Esophagus muscularis mucosa (tissue), 4 donors: ENCODE measurements around the gene MRPL50. TPM values are rescaled to one million over a fixed set of nuclear protein-coding genes. Genes with fewer than 3 reads are reported as not detected.

ENCODE experiments used
- DNase-seq: peaks from one replicate; pipeline ENCODE4 v3.0.0-alpha.2; 2017; ENCODE audit errors: extremely low spot score
- H3K27ac ChIP-seq, 4 donors: fragments of 200-600 bp; sonication (generic); replicated peaks in 1 of 4; 1 replicate in 3 of 4; 2 replicates in 1 of 4; pipeline ENCODE4 v1.5.1; 2016 to 2019; ENCODE audit warnings: mild to moderate bottlenecking in 1 of 4
- H3K27me3 ChIP-seq, 4 donors: fragments of 200-600 bp; sonication (generic); one replicate each; pipeline versions ENCODE4 v1.5.1 to v1.6.0; 2016 to 2019
- H3K36me3 ChIP-seq, 4 donors: fragments of 200-600 bp; sonication (generic); one replicate each; pipeline ENCODE4 v1.5.1; 2016 to 2019
- H3K4me1 ChIP-seq, 4 donors: fragments of 200-600 bp; sonication (generic); one replicate each; pipeline ENCODE4 v1.5.1; 2016 to 2019
- H3K4me3 ChIP-seq, 4 donors: fragments of 200-600 bp; sonication (generic); 1 replicate in 2 of 4; 2 replicates in 2 of 4; pipeline ENCODE4 v1.5.1; 2016 to 2019; ENCODE audit warnings: mild to moderate bottlenecking in 4 of 4, moderate library complexity in 1 of 4
- H3K9me3 ChIP-seq, 4 donors: fragments of 200-600 bp; sonication (generic); 1 replicate in 3 of 4; 2 replicates in 1 of 4; pipeline ENCODE4 v1.5.1; 2016 to 2019
- EP300 ChIP-seq: sonication (generic); formaldehyde crosslinking; IDR thresholded peaks from one replicate; pipeline ENCODE4 v1.6.1; 2017; ENCODE audit warnings: antibody characterized with exemption
- POLR2A ChIP-seq: fragments of 450-650 bp; IDR thresholded peaks from one replicate; pipeline ENCODE4 v1.6.1; 2017; ENCODE audit warnings: antibody characterized with exemption, moderate library complexity, mild to moderate bottlenecking, low read depth
- POLR2AphosphoS5 ChIP-seq, 2 donors: sonication (generic); formaldehyde crosslinking; IDR thresholded peaks; one replicate each; pipeline ENCODE4 v1.6.1; 2017; ENCODE audit warnings: antibody characterized with exemption in 2 of 2
- WGBS: methylation state at CpG from one replicate; pipeline ENCODE4 v1.1.5; 2018; 5-methylcytosine and 5-hydroxymethylcytosine counted together
- intact Hi-C: fragments of 100-400 bp; cut with DNase I; formaldehyde crosslinking; loops from one replicate; pipeline ENCODE4 v1.15.1; 2023
- total RNA-seq, 4 donors: library from RNA; depleted of rRNA; stranded (reverse); fragments of >200 nt; gene quantifications; one replicate each; pipeline versions ENCODE4 v1.1.0 to v1.2.1, GENCODE V29; 2016
- TF ChIP-seq, protein P1 (sequence below), 3 experiments: fragments of 200-600 bp in 2 of 3; fragments of 450-650 bp in 1 of 3; sonication (generic) in 2 of 3; IDR thresholded peaks; one replicate each; pipeline ENCODE4 v1.5.1; 2017 to 2019; ENCODE audit warnings: antibody characterized with exemption in 3 of 3, mild to moderate bottlenecking in 2 of 3, moderate library complexity in 1 of 3

Gene MRPL50
- total RNA-seq, 4 donors from 2014 or later: 8.3 to 12.9 (median 10.4) TPM

DNA sequence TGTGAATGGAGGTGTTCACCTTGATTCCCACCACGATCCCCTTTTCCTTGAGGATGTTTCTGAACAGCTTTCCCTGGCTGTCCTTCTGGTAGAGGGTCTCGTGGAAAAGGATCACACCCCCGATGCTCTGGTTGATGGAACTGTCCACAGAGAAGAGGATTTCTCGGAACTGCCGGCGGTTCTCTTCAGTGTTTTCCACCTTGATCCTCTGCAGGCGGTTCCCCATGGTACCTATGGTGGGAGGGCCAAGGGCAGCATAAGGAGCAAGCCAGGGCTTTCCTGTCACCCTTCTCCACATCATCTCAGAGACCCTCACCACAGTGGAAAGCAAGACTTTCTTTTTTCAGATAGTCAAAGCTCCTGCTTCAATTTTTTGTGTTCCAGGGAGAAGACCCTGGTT lies 31.3 kb upstream of the MRPL50 start:
- no peak for DNase-seq
- H3K27ac ChIP-seq: no peak overlapping the region
- WGBS: 93% methylated on average over 6 of the region's 7 CpGs
- no peaks in the 10 kb centered on the region for H3K36me3 ChIP-seq
- intact Hi-C loops: no loop called here
- H3K4me1 ChIP-seq: no peaks in the 10 kb centered on the region
- TF ChIP-seq POLR2A (no peak), EP300 (no peak), POLR2AphosphoS5 (IDR thresholded peaks at IDR 0.05) (no peak)
- TF ChIP-seq, protein P1, sequence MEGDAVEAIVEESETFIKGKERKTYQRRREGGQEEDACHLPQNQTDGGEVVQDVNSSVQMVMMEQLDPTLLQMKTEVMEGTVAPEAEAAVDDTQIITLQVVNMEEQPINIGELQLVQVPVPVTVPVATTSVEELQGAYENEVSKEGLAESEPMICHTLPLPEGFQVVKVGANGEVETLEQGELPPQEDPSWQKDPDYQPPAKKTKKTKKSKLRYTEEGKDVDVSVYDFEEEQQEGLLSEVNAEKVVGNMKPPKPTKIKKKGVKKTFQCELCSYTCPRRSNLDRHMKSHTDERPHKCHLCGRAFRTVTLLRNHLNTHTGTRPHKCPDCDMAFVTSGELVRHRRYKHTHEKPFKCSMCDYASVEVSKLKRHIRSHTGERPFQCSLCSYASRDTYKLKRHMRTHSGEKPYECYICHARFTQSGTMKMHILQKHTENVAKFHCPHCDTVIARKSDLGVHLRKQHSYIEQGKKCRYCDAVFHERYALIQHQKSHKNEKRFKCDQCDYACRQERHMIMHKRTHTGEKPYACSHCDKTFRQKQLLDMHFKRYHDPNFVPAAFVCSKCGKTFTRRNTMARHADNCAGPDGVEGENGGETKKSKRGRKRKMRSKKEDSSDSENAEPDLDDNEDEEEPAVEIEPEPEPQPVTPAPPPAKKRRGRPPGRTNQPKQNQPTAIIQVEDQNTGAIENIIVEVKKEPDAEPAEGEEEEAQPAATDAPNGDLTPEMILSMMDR (IDR thresholded peaks at IDR 0.05): no peak
- no peak overlapping the region for H3K4me3 ChIP-seq
- no peaks in the 10 kb centered on the region for H3K9me3 ChIP-seq
- no peaks in the 10 kb centered on the region for H3K27me3 ChIP-seq

DNA sequence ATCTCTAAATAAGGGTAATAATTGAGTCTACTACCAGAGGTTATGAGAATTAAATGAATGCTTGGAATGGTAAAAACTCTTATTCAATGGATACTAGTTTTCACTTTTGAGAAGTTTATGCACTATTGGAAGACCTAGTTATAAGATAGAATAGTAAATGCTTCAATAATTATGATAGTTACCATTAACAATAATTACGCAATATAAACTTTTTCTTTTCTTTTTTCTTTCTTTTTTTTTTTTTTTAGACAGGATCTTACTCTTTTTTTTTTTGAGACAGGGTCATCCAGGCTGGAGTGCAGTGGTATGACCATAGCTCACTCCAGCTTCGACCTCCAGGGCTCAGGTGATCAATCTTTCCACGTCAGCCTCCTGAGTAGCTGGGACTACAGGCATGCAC lies 30.5 kb upstream of the MRPL50 start:
- Histone ChIP-seq H3K36me3 (no peaks in the 10 kb centered on the region), H3K27me3 (no peaks in the 10 kb centered on the region), H3K27ac (no peak overlapping the region), H3K9me3 (no peaks in the 10 kb centered on the region), H3K4me1 (no peaks in the 10 kb centered on the region), H3K4me3 (no peak overlapping the region)
- no peak for DNase-seq
- intact Hi-C loops: no loop called here
- no peak for TF ChIP-seq EP300
- TF ChIP-seq POLR2A: no peak
- TF ChIP-seq, protein P1 (IDR thresholded peaks at IDR 0.05): no peak
- TF ChIP-seq POLR2AphosphoS5 (IDR thresholded peaks at IDR 0.05): no peak
- 52% methylated on average over 3 of the region's 3 CpGs for WGBS

DNA sequence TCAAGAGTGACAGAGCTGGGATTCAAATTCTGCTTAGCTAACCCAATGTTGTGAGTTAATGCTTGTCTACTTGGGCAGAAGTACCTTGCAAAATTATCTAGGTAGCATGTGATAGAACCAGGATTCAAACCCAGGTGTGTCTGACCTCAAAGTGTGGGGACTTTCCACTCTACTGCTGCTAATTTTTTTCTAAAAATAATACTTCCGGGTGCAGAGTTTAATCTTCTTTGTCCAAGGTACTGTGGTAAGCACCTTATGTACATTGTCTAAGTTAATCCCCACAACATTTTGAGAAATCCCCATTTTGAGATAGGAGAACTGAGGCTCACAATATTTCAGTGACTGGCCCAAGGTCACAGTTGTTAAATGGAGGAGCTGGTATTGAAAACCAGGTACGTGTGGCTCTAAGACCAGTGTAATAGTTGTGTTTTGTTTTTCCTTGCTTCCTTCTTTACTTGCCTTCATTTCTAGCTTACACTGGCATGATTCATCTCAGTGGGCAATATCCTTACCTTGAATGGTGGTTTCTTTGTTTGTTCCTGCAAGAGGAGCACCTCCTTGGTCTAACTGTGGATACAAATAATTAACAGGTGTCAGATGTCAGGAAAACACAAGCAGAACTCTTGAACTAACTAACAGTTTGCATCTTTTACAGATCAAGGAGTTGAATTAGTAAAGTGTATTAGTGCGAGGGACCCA lies 29.7 kb upstream of the MRPL50 start:
- TF ChIP-seq, protein P1 (IDR thresholded peaks at IDR 0.05): no peak
- TF ChIP-seq POLR2AphosphoS5 (IDR thresholded peaks at IDR 0.05) (no peak), POLR2A (no peak), EP300 (no peak)
- Histone ChIP-seq H3K4me1 (no peaks in the 10 kb centered on the region), H3K9me3 (no peaks in the 10 kb centered on the region), H3K27me3 (no peaks in the 10 kb centered on the region), H3K4me3 (no peak overlapping the region), H3K27ac (no peak overlapping the region), H3K36me3 (no peaks in the 10 kb centered on the region)
- no peak for DNase-seq
- 87% methylated on average over 3 of the region's 3 CpGs for WGBS
- intact Hi-C loops: no loop called here

DNA sequence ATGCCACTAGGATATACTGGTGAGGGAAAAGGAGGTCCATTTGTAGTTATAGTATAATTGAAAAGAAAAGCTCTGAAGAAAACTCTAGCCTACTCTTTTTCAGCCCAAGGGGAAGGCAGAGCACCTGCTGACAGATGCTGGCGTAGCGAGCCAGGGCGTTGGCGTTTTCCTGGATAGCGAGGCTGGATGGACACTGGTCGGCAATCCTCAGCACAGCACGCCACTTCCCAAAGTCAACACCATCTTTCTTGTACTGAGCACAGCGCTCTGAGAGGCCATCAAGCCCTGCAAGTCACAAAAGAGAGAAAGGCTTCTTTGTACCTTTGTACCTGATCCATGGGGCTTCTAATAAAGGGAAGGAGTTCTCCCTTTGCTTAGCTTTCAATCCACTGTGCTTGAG lies 28.9 kb upstream of the MRPL50 start:
- H3K4me1 ChIP-seq: no peaks in the 10 kb centered on the region
- no peak for DNase-seq
- TF ChIP-seq EP300 (no peak), POLR2AphosphoS5 (IDR thresholded peaks at IDR 0.05) (no peak), POLR2A (no peak)
- TF ChIP-seq, protein P1 (IDR thresholded peaks at IDR 0.05): no peak
- no peaks in the 10 kb centered on the region for H3K9me3 ChIP-seq
- H3K36me3 ChIP-seq: no peaks in the 10 kb centered on the region
- no peak overlapping the region for H3K27ac ChIP-seq
- WGBS: 93% methylated on average over 8 of the region's 8 CpGs
- H3K27me3 ChIP-seq: no peaks in the 10 kb centered on the region
- H3K4me3 ChIP-seq: no peak overlapping the region
- intact Hi-C loops: no loop called here

DNA sequence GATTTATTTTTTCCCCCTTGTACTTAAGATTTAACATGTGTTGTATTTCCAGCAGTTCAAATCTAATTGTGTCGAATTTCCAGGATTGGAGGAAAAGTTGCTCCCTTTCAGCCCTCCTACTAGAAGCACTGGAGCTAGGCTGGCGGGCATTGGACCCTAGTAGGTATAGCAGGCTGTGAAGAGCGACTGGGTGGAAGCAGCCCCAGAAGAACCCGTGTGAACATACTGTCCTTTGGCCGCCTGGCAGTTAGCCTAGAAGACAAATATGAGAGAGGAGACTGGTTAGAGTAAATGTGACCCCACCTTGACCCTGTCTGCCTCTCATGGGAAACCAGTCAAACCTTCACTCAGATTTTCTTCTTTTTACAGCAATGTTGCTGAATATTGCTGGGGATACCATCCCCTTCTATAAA lies 23.2 kb upstream of the MRPL50 start:
- H3K27ac ChIP-seq: no peak overlapping the region

More for the DNA sequence above, 23.2 kb upstream of the MRPL50 start:
- TF ChIP-seq POLR2AphosphoS5 (IDR thresholded peaks at IDR 0.05) (no peak), POLR2A (no peak), EP300 (no peak)
- TF ChIP-seq, protein P1 (IDR thresholded peaks at IDR 0.05): no peak
- Histone ChIP-seq H3K4me3 (no peak overlapping the region), H3K27me3 (no peaks in the 10 kb centered on the region), H3K9me3 (peaks cover 0 to 26% (median 22%) of the 10 kb centered on the region in 4 donors), H3K36me3 (no peaks in the 10 kb centered on the region), H3K4me1 (no peaks in the 10 kb centered on the region)
- intact Hi-C loops: no loop called here
- DNase-seq: no peak
- WGBS: 76% methylated on average over 5 of the region's 5 CpGs
